ENCODE results near the gene DAD1.

- TF ChIP-seq CTCF (IDR thresholded peaks at IDR 0.05) (no peak), POLR2A (IDR thresholded peaks at IDR 0.05) (no peak)
These were observed 50.3 kb downstream of the DAD1 start for GRCh38 chr14:22538671-22539228.
